Mucosa of gallbladder (tissue), 1 donor: ENCODE results near the gene PECR. TPM values are rescaled to one million over a fixed set of nuclear protein-coding genes. Genes with fewer than 3 reads are reported as not detected.

ENCODE experiments used
- DNase-seq: peaks from one replicate; pipeline ENCODE4 v3.0.0-alpha.2; 2020; ENCODE audit warnings: low spot score
- total RNA-seq: library from RNA; stranded (reverse); gene quantifications from one replicate; pipeline ENCODE4 v1.2.1, GENCODE V29; 2021
- donor health status: DM: no; HTN: no; CAD: no.

PECR gene
- total RNA-seq: 33.7 TPM

- DNase-seq: peak; percentile 84
These were observed at the start of gene PECR, which contains the start of gene TMEM169 for GRCh38 chr2:216081487-216082116. PECR (minus strand) TSS chr2:216081809; CDS start chr2:216081741, 68 bp downstream. TMEM169 (plus strand) TSS chr2:216081919; CDS start chr2:216095964, 14,045 bp downstream.

- DNase-seq: no peak
These were observed 48.9 kb upstream of the PECR start for GRCh38 chr2:216130346-216130971.

- no peak for DNase-seq
These were observed 45.3 kb upstream of the PECR start for GRCh38 chr2:216126943-216127342.

GRCh38 chr2:216121255-216121654, 39.6 kb upstream of the PECR start:
- DNase-seq: no peak

- DNase-seq: no peak
These were observed 38.4 kb upstream of the PECR start for GRCh38 chr2:216119986-216120385.

- DNase-seq: no peak
These were observed 37.5 kb upstream of the PECR start for GRCh38 chr2:216119146-216119545.

- DNase-seq: no peak
These were observed 36.9 kb upstream of the PECR start for GRCh38 chr2:216118474-216118873.

- no peak for DNase-seq
These were observed 36.1 kb upstream of the PECR start for GRCh38 chr2:216117561-216118340.

GRCh38 chr2:216116418-216116817, 34.8 kb upstream of the PECR start:
- no peak for DNase-seq

- DNase-seq: peak; percentile 99
These were observed 33.3 kb upstream of the PECR start for GRCh38 chr2:216114714-216115531.

GRCh38 chr2:216114382-216114713, 32.7 kb upstream of the PECR start:
- DNase-seq: no peak

GRCh38 chr2:216113572-216113971, 32.0 kb upstream of the PECR start:
- DNase-seq: no peak

- DNase-seq: no peak
These were observed 31.3 kb upstream of the PECR start for GRCh38 chr2:216112926-216113325.

GRCh38 chr2:216111122-216111521, 29.5 kb upstream of the PECR start:
- no peak for DNase-seq

GRCh38 chr2:216110620-216111019, 29.0 kb upstream of the PECR start:
- no peak for DNase-seq

GRCh38 chr2:216109962-216110614, 28.5 kb upstream of the PECR start:
- DNase-seq: no peak

- peak; percentile 98 for DNase-seq
These were observed 27.6 kb upstream of the PECR start, which contains the start of gene XRCC5 for GRCh38 chr2:216108967-216109921. XRCC5 (plus strand) TSS chr2:216109348; CDS start chr2:216109437, 89 bp downstream.

GRCh38 chr2:216108310-216108966, 26.8 kb upstream of the PECR start:
- no peak for DNase-seq

- DNase-seq: no peak
These were observed 26.2 kb upstream of the PECR start for GRCh38 chr2:216107760-216108159.

- DNase-seq: no peak
These were observed 25.7 kb upstream of the PECR start for GRCh38 chr2:216107320-216107719.
